ENCODE measurements around the gene PLEKHA1. TPM values are rescaled to one million over a fixed set of nuclear protein-coding genes. Genes with fewer than 3 reads are reported as not detected.

PLEKHA1 gene
- total RNA-seq, 2 experiments from 2014 or later, result 5.5 to 7.3 TPM

GRCh38 chr10:122448600-122448999 lies 74.1 kb downstream of the PLEKHA1 start:
- Histone ChIP-seq H2AFZ (ENCODE audit: low read length) (no peak overlapping the region), H3K79me2 (ENCODE audit: insufficient read depth, low read depth, low read length) (no peaks in the 10 kb centered on the region), H4K20me1 (ENCODE audit: insufficient read depth, low read length) (no peaks in the 10 kb centered on the region), H3K4me1 (ENCODE audit: insufficient read depth, low read length, poor library complexity, severe bottlenecking) (no peaks in the 10 kb centered on the region), H3K4me2 (ENCODE audit: low read length) (no peak overlapping the region), H3K9me3 (ENCODE audit: low read length) (no peaks in the 10 kb centered on the region), H3K4me3 (ENCODE audit: low read depth, low read length, poor library complexity, severe bottlenecking) (no peak overlapping the region), H3K27ac (ENCODE audit: low read depth, low read length, poor library complexity, severe bottlenecking) (no peak overlapping the region), H3K36me3 (ENCODE audit: insufficient read depth, low read length) (no peaks in the 10 kb centered on the region), H3K9me2 (ENCODE audit: insufficient read depth, low read length) (no peaks in the 10 kb centered on the region)
- no TSS peak for BruUV-seq (replicated peaks)
- TF ChIP-seq EZH2phosphoT487 (IDR thresholded peaks at IDR 0.05; ENCODE audit: borderline replicate concordance, low read depth, low read length) (no peak), CTCF (conservative IDR thresholded peaks at IDR 0.05; ENCODE audit: low read length) (no peak)
- ChIA-PET POLR2A (no interaction called here), CTCF (ENCODE audit: unreplicated experiment) (no interaction called here)
- intact Hi-C loops (cut with micrococcal nuclease; ENCODE audit: unreplicated experiment), result loop anchor here (10.0 kb wide), 1 partner anchor 116 kb away; the partner anchor contains the start of gene DMBT1
- DNase-seq (ENCODE audit: low spot score), result no peak

DNA sequence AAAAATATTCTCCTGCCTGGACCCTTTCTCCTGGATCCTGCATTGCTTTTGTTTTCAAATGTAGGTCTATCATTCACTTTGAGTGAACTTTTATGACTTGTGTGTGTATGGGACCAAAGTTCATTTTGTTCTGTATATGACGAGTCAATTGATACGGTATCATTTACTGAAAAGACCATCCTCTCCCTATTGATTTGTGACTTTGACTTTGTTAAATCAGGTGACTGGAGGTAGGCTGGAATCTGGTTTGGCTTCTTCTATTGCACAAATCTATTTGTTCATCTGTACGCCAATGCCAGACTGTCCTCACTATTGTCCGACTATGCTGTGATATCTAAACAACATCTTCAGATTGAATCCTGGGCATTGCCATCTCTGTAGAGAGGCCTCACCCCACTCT lies 74.6 kb downstream of the PLEKHA1 start:
- POLR2A ChIA-PET, result no interaction called here
- no peak overlapping the region for H3K4me3 ChIP-seq (ENCODE audit: low read depth, low read length, poor library complexity, severe bottlenecking)
- DNase-seq (ENCODE audit: low spot score), result no peak
- H3K9me3 ChIP-seq (ENCODE audit: low read length), result no peaks in the 10 kb centered on the region
- H2AFZ ChIP-seq (ENCODE audit: low read length), result no peak overlapping the region
- H3K4me1 ChIP-seq (ENCODE audit: insufficient read depth, low read length, poor library complexity, severe bottlenecking), result no peaks in the 10 kb centered on the region
- no peaks in the 10 kb centered on the region for H3K36me3 ChIP-seq (ENCODE audit: insufficient read depth, low read length)
- no TSS peak for BruUV-seq (replicated peaks)
- H3K79me2 ChIP-seq (ENCODE audit: insufficient read depth, low read depth, low read length), result no peaks in the 10 kb centered on the region
- no peak overlapping the region for H3K27ac ChIP-seq (ENCODE audit: low read depth, low read length, poor library complexity, severe bottlenecking)
- no peak overlapping the region for H3K4me2 ChIP-seq (ENCODE audit: low read length)
- CTCF ChIA-PET (ENCODE audit: unreplicated experiment), result interaction anchor here (0.5 kb wide), 1 partner anchor 244 kb away, joined by 3 read pairs; no protein-coding TSS in a partner anchor
- H4K20me1 ChIP-seq (ENCODE audit: insufficient read depth, low read length), result no peaks in the 10 kb centered on the region
- intact Hi-C loops (cut with micrococcal nuclease; ENCODE audit: unreplicated experiment), result loop anchor here (10.0 kb wide), 1 partner anchor 116 kb away; the partner anchor contains the start of gene DMBT1
- no peaks in the 10 kb centered on the region for H3K9me2 ChIP-seq (ENCODE audit: insufficient read depth, low read length)
- TF ChIP-seq CTCF (conservative IDR thresholded peaks at IDR 0.05; ENCODE audit: low read length) (no peak), EZH2phosphoT487 (IDR thresholded peaks at IDR 0.05; ENCODE audit: borderline replicate concordance, low read depth, low read length) (no peak)

DNA sequence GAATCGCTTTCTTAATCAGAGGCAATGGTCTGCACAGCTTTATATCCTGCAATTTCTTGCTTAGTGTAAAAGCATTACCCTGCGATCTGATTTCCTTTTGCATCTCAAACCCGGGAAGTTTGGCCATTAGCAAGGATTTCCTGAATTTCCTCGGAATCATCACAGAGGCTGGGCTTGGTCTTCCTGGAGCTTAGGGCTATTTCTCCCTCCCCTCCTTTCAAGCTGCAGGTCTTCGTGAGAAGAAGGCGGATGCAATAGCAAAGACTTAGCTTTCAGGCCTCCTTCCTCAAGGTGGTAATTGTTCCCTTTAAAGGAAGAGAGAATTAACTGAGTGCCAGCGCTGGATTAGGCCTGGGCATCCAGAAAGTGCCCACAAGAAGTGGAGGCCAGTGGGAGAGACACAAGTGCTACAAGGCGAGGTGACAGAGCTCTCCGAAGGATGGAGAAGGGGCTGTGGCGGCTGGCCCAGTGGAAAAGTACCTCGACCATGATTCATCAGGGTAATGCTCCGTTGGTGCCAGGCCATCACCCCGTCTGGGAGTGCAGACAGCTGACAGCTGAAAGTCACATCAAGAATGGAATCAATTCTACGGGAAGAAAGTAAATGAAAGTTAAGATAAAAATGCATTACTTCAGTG lies 76.0 kb downstream of the PLEKHA1 start:
- POLR2A ChIA-PET, result no interaction called here
- CTCF ChIA-PET (ENCODE audit: unreplicated experiment), result no interaction called here
- no peaks in the 10 kb centered on the region for H3K9me3 ChIP-seq (ENCODE audit: low read length)
- H3K4me3 ChIP-seq (ENCODE audit: low read depth, low read length, poor library complexity, severe bottlenecking), result no peak overlapping the region
- H3K4me2 ChIP-seq (ENCODE audit: low read length), result no peak overlapping the region
- H3K4me1 ChIP-seq (ENCODE audit: insufficient read depth, low read length, poor library complexity, severe bottlenecking), result no peaks in the 10 kb centered on the region
- no peak overlapping the region for H3K27ac ChIP-seq (ENCODE audit: low read depth, low read length, poor library complexity, severe bottlenecking)
- DNase-seq (ENCODE audit: low spot score), result no peak
- H2AFZ ChIP-seq (ENCODE audit: low read length), result no peak overlapping the region
- H4K20me1 ChIP-seq (ENCODE audit: insufficient read depth, low read length), result no peaks in the 10 kb centered on the region
- intact Hi-C loops (cut with micrococcal nuclease; ENCODE audit: unreplicated experiment), result no loop called here
- TF ChIP-seq EZH2phosphoT487 (IDR thresholded peaks at IDR 0.05; ENCODE audit: borderline replicate concordance, low read depth, low read length) (no peak), CTCF (conservative IDR thresholded peaks at IDR 0.05; ENCODE audit: low read length) (no peak)
- H3K79me2 ChIP-seq (ENCODE audit: insufficient read depth, low read depth, low read length), result no peaks in the 10 kb centered on the region
- H3K9me2 ChIP-seq (ENCODE audit: insufficient read depth, low read length), result no peaks in the 10 kb centered on the region
- no peaks in the 10 kb centered on the region for H3K36me3 ChIP-seq (ENCODE audit: insufficient read depth, low read length)
- no TSS peak for BruUV-seq (replicated peaks)

Measured in OCI-LY7 (cell line).